ENCODE measurements around the gene NCAPH2.

Gene NCAPH2

DNA sequence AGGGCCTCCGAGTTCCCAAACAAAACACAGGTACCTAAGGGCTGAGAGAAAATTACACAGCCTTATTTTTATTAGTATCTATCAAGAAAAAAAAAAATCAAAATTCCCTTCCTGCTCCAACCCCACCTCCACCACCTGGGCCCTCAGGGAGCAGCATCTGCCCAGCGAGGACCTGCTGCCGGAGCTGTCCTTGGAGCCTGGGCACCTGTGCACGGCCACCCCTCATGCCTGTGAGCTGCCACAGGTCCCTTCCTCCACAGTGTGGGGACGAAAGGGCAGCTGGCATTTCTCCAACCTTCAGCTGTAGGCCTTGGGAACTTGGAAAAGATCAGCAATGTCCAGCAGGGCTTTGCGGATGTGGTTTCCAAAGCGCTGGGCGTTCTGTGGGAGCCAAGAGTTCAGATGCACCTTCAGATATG is 61.0 kb downstream of the NCAPH2 start:
- peaks cover 12% of the 10 kb centered on the region for H3K27me3 ChIP-seq (ENCODE audit: insufficient read depth, insufficient read length)
- no peaks in the 10 kb centered on the region for H3K4me1 ChIP-seq (ENCODE audit: insufficient read depth, insufficient read length)
- peaks cover 62% of the 10 kb centered on the region for H3K36me3 ChIP-seq (ENCODE audit: insufficient read depth, insufficient read length, low read length)
- H3K9ac ChIP-seq (ENCODE audit: insufficient read length, low read depth) = no peak overlapping the region
- no peaks in the 10 kb centered on the region for H3K9me3 ChIP-seq (ENCODE audit: insufficient read depth, low read length)
- H3K4me3 ChIP-seq (ENCODE audit: insufficient read length, low read depth) = no peak overlapping the region
- no peak for TF ChIP-seq ZNF274 (IDR thresholded peaks at IDR 0.05; ENCODE audit: low read depth, low read length)
- no peak for TF ChIP-seq YY1 (IDR thresholded peaks at IDR 0.05; ENCODE audit: insufficient read depth, insufficient read length)
- TF ChIP-seq SUZ12 (IDR thresholded peaks at IDR 0.05; ENCODE audit: extremely low read depth, insufficient read depth, insufficient read length) = no peak
- no peak for DNase-seq (ENCODE audit: low read depth, low spot score)

DNA sequence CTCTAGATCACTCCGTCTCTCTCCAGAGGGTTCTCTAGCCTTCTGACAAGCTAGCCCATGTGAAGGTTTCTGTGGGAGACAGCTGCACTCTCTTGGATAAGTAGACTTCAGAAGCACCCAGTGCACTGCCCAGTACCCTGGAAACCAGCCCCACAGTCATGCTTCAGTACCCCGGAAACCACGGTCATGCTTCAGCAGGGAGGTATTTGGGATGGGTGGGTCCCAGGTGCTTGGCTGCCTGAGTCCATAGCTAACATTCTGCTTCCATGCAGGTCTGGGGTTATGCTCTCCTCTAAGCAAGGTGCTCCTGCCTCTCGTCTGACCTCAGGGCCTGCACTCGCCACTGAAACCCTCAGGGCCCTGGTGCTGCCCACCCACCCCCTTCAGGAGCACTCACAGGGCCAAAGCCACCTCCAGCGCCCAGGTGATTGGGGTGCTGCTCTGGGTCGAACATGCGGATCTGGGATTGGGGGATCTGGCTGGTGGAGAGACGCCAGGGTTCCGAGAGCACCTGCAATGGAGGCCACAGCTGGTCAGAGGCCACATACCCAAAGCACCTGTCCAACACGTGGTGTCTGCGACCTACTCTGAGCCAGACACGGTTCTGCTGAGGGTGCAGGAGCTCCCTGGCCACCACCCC is 62.0 kb downstream of the NCAPH2 start:
- DNase-seq (ENCODE audit: low read depth, low spot score) = no peak
- Histone ChIP-seq H3K9me3 (ENCODE audit: insufficient read depth, low read length) (no peaks in the 10 kb centered on the region), H3K4me3 (ENCODE audit: insufficient read length, low read depth) (no peak overlapping the region), H3K4me1 (ENCODE audit: insufficient read depth, insufficient read length) (no peaks in the 10 kb centered on the region), H3K27me3 (ENCODE audit: insufficient read depth, insufficient read length) (peaks cover 2% of the 10 kb centered on the region), H3K9ac (ENCODE audit: insufficient read length, low read depth) (no peak overlapping the region), H3K36me3 (ENCODE audit: insufficient read depth, insufficient read length, low read length) (peaks cover 70% of the 10 kb centered on the region)
- TF ChIP-seq ZNF274 (IDR thresholded peaks at IDR 0.05; ENCODE audit: low read depth, low read length) (no peak), YY1 (IDR thresholded peaks at IDR 0.05; ENCODE audit: insufficient read depth, insufficient read length) (no peak), SUZ12 (IDR thresholded peaks at IDR 0.05; ENCODE audit: extremely low read depth, insufficient read depth, insufficient read length) (no peak)

- no peaks in the 10 kb centered on the region for H3K4me1 ChIP-seq (ENCODE audit: insufficient read depth, insufficient read length)
- no peaks in the 10 kb centered on the region for H3K9me3 ChIP-seq (ENCODE audit: insufficient read depth, low read length)
- DNase-seq (ENCODE audit: low read depth, low spot score) = no peak
- no peaks in the 10 kb centered on the region for H3K27me3 ChIP-seq (ENCODE audit: insufficient read depth, insufficient read length)
- H3K4me3 ChIP-seq (ENCODE audit: insufficient read length, low read depth) = no peak overlapping the region
- TF ChIP-seq SUZ12 (IDR thresholded peaks at IDR 0.05; ENCODE audit: extremely low read depth, insufficient read depth, insufficient read length) (no peak), ZNF274 (IDR thresholded peaks at IDR 0.05; ENCODE audit: low read depth, low read length) (no peak), YY1 (IDR thresholded peaks at IDR 0.05; ENCODE audit: insufficient read depth, insufficient read length) (no peak)
- no peak overlapping the region for H3K9ac ChIP-seq (ENCODE audit: insufficient read length, low read depth)
- H3K36me3 ChIP-seq (ENCODE audit: insufficient read depth, insufficient read length, low read length) = peaks cover 77% of the 10 kb centered on the region
Observed at GRCh38 chr22:50570861-50571260, 62.8 kb downstream of the NCAPH2 start.

DNA sequence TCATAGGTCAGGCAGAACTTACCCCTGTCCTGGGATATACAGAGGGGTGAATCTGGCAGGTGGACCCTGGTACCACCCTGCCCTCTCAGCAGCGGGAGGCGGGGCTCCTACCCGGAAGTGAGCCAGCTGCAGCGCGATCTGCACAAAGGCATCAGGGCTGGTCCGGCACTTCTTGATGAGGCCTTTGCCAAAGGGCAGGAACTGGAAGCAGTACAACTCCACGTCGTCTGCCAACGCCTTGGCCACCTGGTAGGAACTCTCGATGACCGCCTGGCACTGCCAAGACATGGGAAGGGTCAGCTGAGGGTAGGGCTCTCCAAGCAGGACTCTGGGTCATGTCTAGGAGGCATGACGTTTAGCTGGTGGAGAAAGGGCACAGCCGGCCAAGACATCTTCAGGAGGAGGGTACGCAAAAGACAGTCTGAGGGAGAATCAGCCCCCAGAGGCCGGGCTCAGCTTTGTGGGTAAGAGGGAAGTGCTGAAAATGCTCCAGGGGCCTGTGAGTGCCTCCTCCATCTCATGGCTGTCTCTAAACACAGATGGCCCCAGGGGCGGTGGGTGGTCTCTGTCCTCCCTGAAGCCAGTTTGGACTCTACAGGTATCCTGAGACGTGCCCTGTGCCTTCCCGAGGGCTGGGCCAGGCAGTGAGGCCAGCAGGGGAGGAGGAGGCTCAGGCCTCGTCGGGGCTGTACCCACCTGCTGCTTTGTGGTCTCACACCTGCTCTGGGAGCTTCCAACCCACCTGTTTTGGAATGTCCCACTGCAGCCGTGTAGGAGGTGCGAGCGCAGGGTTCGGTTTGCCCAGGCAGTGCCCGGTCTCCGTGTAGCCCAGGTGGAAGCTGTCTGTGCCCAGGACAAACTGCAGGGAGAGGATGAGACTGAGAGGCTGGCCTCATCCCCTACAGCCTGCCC is 63.5 kb downstream of the NCAPH2 start:
- TF ChIP-seq YY1 (IDR thresholded peaks at IDR 0.05; ENCODE audit: insufficient read depth, insufficient read length) = no peak
- no peak for TF ChIP-seq SUZ12 (IDR thresholded peaks at IDR 0.05; ENCODE audit: extremely low read depth, insufficient read depth, insufficient read length)
- TF ChIP-seq ZNF274 (IDR thresholded peaks at IDR 0.05; ENCODE audit: low read depth, low read length) = no peak
- Histone ChIP-seq H3K4me3 (ENCODE audit: insufficient read length, low read depth) (no peak overlapping the region), H3K27me3 (ENCODE audit: insufficient read depth, insufficient read length) (no peaks in the 10 kb centered on the region), H3K9me3 (ENCODE audit: insufficient read depth, low read length) (no peaks in the 10 kb centered on the region), H3K36me3 (ENCODE audit: insufficient read depth, insufficient read length, low read length) (peaks cover 82% of the 10 kb centered on the region), H3K9ac (ENCODE audit: insufficient read length, low read depth) (no peak overlapping the region), H3K4me1 (ENCODE audit: insufficient read depth, insufficient read length) (no peaks in the 10 kb centered on the region)
- no peak for DNase-seq (ENCODE audit: low read depth, low spot score)

- H3K9ac ChIP-seq (ENCODE audit: insufficient read length, low read depth) = no peak overlapping the region
- H3K27me3 ChIP-seq (ENCODE audit: insufficient read depth, insufficient read length) = no peaks in the 10 kb centered on the region
- no peak for DNase-seq (ENCODE audit: low read depth, low spot score)
- no peak for TF ChIP-seq ZNF274 (IDR thresholded peaks at IDR 0.05; ENCODE audit: low read depth, low read length)
- TF ChIP-seq YY1 (IDR thresholded peaks at IDR 0.05; ENCODE audit: insufficient read depth, insufficient read length) = no peak
- no peak for TF ChIP-seq SUZ12 (IDR thresholded peaks at IDR 0.05; ENCODE audit: extremely low read depth, insufficient read depth, insufficient read length)
- H3K36me3 ChIP-seq (ENCODE audit: insufficient read depth, insufficient read length, low read length) = peaks cover 90% of the 10 kb centered on the region
- no peaks in the 10 kb centered on the region for H3K4me1 ChIP-seq (ENCODE audit: insufficient read depth, insufficient read length)
- H3K4me3 ChIP-seq (ENCODE audit: insufficient read length, low read depth) = no peak overlapping the region
- no peaks in the 10 kb centered on the region for H3K9me3 ChIP-seq (ENCODE audit: insufficient read depth, low read length)
Observed at GRCh38 chr22:50572965-50573364, 64.9 kb downstream of the NCAPH2 start.

GRCh38 chr22:50573491-50574382 is 65.7 kb downstream of the NCAPH2 start:
- no peaks in the 10 kb centered on the region for H3K9me3 ChIP-seq (ENCODE audit: insufficient read depth, low read length)
- peaks cover 85% of the 10 kb centered on the region for H3K36me3 ChIP-seq (ENCODE audit: insufficient read depth, insufficient read length, low read length)
- TF ChIP-seq YY1 (IDR thresholded peaks at IDR 0.05; ENCODE audit: insufficient read depth, insufficient read length) = no peak
- H3K27me3 ChIP-seq (ENCODE audit: insufficient read depth, insufficient read length) = no peaks in the 10 kb centered on the region
- no peaks in the 10 kb centered on the region for H3K4me1 ChIP-seq (ENCODE audit: insufficient read depth, insufficient read length)
- H3K4me3 ChIP-seq (ENCODE audit: insufficient read length, low read depth) = no peak overlapping the region
- no peak for DNase-seq (ENCODE audit: low read depth, low spot score)
- H3K9ac ChIP-seq (ENCODE audit: insufficient read length, low read depth) = no peak overlapping the region

Measured in NT2/D1 (cell line).